Trophoblast cell (in vitro differentiated cells and primary cell): Measurements from ENCODE around the gene WASF3.

Experiments
- DNase-seq, 2 donors: peaks; one replicate each; pipeline ENCODE4 v3.0.0-alpha.2; 2016
- H2AFZ ChIP-seq: 2 replicates; pipeline ENCODE4 v1.6.1; 2013; ENCODE audit warnings: low read length, moderate library complexity, mild to moderate bottlenecking; ENCODE audit not compliant: insufficient read depth, poor library complexity
- H2AK5ac ChIP-seq: 2 replicates; pipeline ENCODE4 v1.6.1; 2013; ENCODE audit warnings: mild to moderate bottlenecking, low read length
- H2BK120ac ChIP-seq: 2 replicates; pipeline ENCODE4 v1.6.1; 2013; ENCODE audit warnings: low read length, mild to moderate bottlenecking, moderate library complexity; ENCODE audit not compliant: insufficient read depth, poor library complexity
- H2BK12ac ChIP-seq: 2 replicates; pipeline ENCODE4 v1.6.1; 2013; ENCODE audit warnings: mild to moderate bottlenecking, low read length, moderate library complexity
- H2BK5ac ChIP-seq: 2 replicates; pipeline ENCODE4 v1.6.1; 2013; ENCODE audit warnings: low read length, low read depth, moderate library complexity, mild to moderate bottlenecking; ENCODE audit not compliant: poor library complexity
- H3K14ac ChIP-seq: 2 replicates; pipeline ENCODE4 v1.6.1; 2013; ENCODE audit warnings: mild to moderate bottlenecking, low read length
- H3K18ac ChIP-seq: 2 replicates; pipeline ENCODE4 v1.6.1; 2013; ENCODE audit warnings: mild to moderate bottlenecking, low read length
- H3K23ac ChIP-seq: 2 replicates; pipeline ENCODE4 v1.6.1; 2013; ENCODE audit warnings: low read length
- H3K27ac ChIP-seq: 2 replicates; pipeline ENCODE4 v1.5.1; 2013; ENCODE audit warnings: low read depth, mild to moderate bottlenecking, inconsistent platforms, low read length, moderate library complexity
- H3K27me3 ChIP-seq: 2 replicates; pipeline ENCODE4 v1.6.1; 2013; ENCODE audit warnings: inconsistent platforms, mild to moderate bottlenecking, low read length, moderate library complexity; ENCODE audit not compliant: insufficient read depth
- H3K36me3 ChIP-seq, 2 experiments: 1 replicate in 1 of 2; 2 replicates in 1 of 2; pipeline ENCODE4 v1.6.1; 2013; ENCODE audit warnings: low read length in 2 of 2, mild to moderate bottlenecking in 2 of 2, moderate library complexity in 1 of 2; ENCODE audit not compliant: insufficient read depth in 2 of 2, control insufficient read depth in 1 of 2
- H3K4ac ChIP-seq: 2 replicates; pipeline ENCODE4 v1.6.1; 2013; ENCODE audit warnings: low read depth, mild to moderate bottlenecking, low read length, moderate library complexity
- H3K4me1 ChIP-seq, 2 experiments: 1 replicate in 1 of 2; 2 replicates in 1 of 2; pipeline ENCODE4 v1.6.1; 2013; ENCODE audit warnings: low read length in 2 of 2, mild to moderate bottlenecking in 2 of 2, moderate library complexity in 1 of 2; ENCODE audit not compliant: insufficient read depth in 2 of 2, control insufficient read depth in 1 of 2
- H3K4me2 ChIP-seq: 2 replicates; pipeline ENCODE4 v1.6.1; 2013; ENCODE audit warnings: inconsistent platforms, mild to moderate bottlenecking, low read length, moderate library complexity
- H3K4me3 ChIP-seq: 2 replicates; pipeline ENCODE4 v1.5.1; 2013; ENCODE audit warnings: mild to moderate bottlenecking, low read depth, low read length, inconsistent platforms
- H3K79me1 ChIP-seq: one replicate; pipeline ENCODE4 v1.6.1; 2013; ENCODE audit warnings: low read length
- H3K79me2 ChIP-seq: 2 replicates; pipeline ENCODE4 v1.6.1; 2013; ENCODE audit warnings: low read length, mild to moderate bottlenecking; ENCODE audit not compliant: control insufficient read depth, insufficient read depth, poor library complexity
- H3K9ac ChIP-seq: 2 replicates; pipeline ENCODE4 v1.6.1; 2013; ENCODE audit warnings: mild to moderate bottlenecking, low read length
- H3K9me3 ChIP-seq: 2 replicates; pipeline ENCODE4 v1.6.1; 2013; ENCODE audit warnings: low read depth, mild to moderate bottlenecking, control low read depth, inconsistent platforms, low read length; ENCODE audit not compliant: insufficient read depth
- H4K12ac ChIP-seq: 2 replicates; pipeline ENCODE4 v1.6.1; 2013; ENCODE audit warnings: low read depth, mild to moderate bottlenecking, low read length, moderate library complexity
- H4K8ac ChIP-seq: 2 replicates; pipeline ENCODE4 v1.6.1; 2013; ENCODE audit warnings: low read depth, mild to moderate bottlenecking, low read length, moderate library complexity
- H4K91ac ChIP-seq: one replicate; pipeline ENCODE4 v1.6.1; 2013; ENCODE audit warnings: low read depth, mild to moderate bottlenecking, low read length, moderate library complexity
- WGBS: extraction: QIAGEN DNeasy Blood & Tissue Kit; methylation state at CpG from one replicate; pipeline ENCODE4 v1.1.7; 2013; ENCODE audit warnings: missing lambda C conversion rate; ENCODE audit not compliant: insufficient read length, insufficient coverage; ENCODE audit errors: extremely low coverage; 5-methylcytosine and 5-hydroxymethylcytosine counted together

The WASF3 gene

GRCh38 chr13:26621731-26622401, 64.4 kb downstream of the WASF3 start:
- Histone ChIP-seq H3K36me3 (no peaks in the 10 kb centered on the region), H2AFZ (no peak overlapping the region), H3K4me1 (peaks cover 0 to 1% of the 10 kb centered on the region in 2 experiments), H3K27ac (no peak overlapping the region), H3K18ac (no peak overlapping the region), H3K4me3 (no peak overlapping the region), H3K9ac (no peak overlapping the region), H3K27me3 (no peaks in the 10 kb centered on the region), H2BK120ac (no peak overlapping the region), H3K79me1 (no peaks in the 10 kb centered on the region), H3K23ac (no peak overlapping the region), H3K79me2 (no peaks in the 10 kb centered on the region), H3K4me2 (no peak overlapping the region), H3K14ac (no peak overlapping the region), H3K4ac (no peak overlapping the region), H4K8ac (no peak overlapping the region), H4K91ac (no peak overlapping the region), H4K12ac (no peak overlapping the region), H3K9me3 (no peaks in the 10 kb centered on the region), H2BK5ac (no peak overlapping the region), H2BK12ac (no peak overlapping the region), H2AK5ac (no peak overlapping the region)
- no CpG with 5 or more reads among the region's 4 CpGs for WGBS
- no peak for DNase-seq

- Histone ChIP-seq H3K4me1 (peaks cover 0 to 1% of the 10 kb centered on the region in 2 experiments), H3K23ac (no peak overlapping the region), H3K4me2 (no peak overlapping the region), H3K18ac (no peak overlapping the region), H3K27ac (no peak overlapping the region), H2AK5ac (no peak overlapping the region), H3K79me2 (no peaks in the 10 kb centered on the region), H2BK120ac (no peak overlapping the region), H3K36me3 (no peaks in the 10 kb centered on the region), H3K9ac (no peak overlapping the region), H2BK12ac (no peak overlapping the region), H2AFZ (no peak overlapping the region), H3K14ac (no peak overlapping the region), H3K9me3 (no peaks in the 10 kb centered on the region), H3K4ac (no peak overlapping the region), H3K79me1 (no peaks in the 10 kb centered on the region), H3K27me3 (no peaks in the 10 kb centered on the region), H4K8ac (no peak overlapping the region), H4K12ac (no peak overlapping the region), H4K91ac (no peak overlapping the region), H3K4me3 (no peak overlapping the region), H2BK5ac (no peak overlapping the region)
- no peak for DNase-seq
- no CpG with 5 or more reads among the region's 3 CpGs for WGBS
Observed at GRCh38 chr13:26623125-26623524, 65.6 kb downstream of the WASF3 start.

DNA sequence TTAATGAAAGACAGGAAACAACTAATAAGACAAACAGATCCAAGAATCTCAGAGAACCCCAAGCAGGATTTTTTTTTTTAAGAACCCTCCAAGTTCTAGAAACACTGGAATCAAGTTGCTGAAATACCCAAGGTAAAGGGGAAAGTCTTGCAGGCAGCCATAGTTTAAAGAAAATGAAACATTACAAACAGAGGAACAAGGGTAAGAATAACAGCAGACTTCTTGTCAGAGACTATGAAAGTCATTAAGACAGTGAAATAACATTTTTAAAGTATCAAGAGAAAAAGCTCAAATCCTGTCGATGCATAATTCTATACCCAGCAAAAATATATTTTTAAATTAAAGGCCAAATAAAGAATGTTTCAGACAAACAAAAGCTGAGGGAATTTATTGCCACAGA, 67.1 kb downstream of the WASF3 start:
- Histone ChIP-seq H2AK5ac (no peak overlapping the region), H3K23ac (no peak overlapping the region), H4K91ac (no peak overlapping the region), H4K8ac (no peak overlapping the region), H3K18ac (no peak overlapping the region), H3K79me1 (no peaks in the 10 kb centered on the region), H3K27ac (no peak overlapping the region), H2BK5ac (no peak overlapping the region), H3K4me1 (peaks cover 0 to 1% of the 10 kb centered on the region in 2 experiments), H2BK12ac (no peak overlapping the region), H3K27me3 (no peaks in the 10 kb centered on the region), H2BK120ac (no peak overlapping the region), H3K79me2 (no peaks in the 10 kb centered on the region), H3K4me2 (no peak overlapping the region), H3K14ac (no peak overlapping the region), H2AFZ (no peak overlapping the region), H3K4ac (no peak overlapping the region), H3K4me3 (no peak overlapping the region), H3K9ac (no peak overlapping the region), H3K9me3 (no peaks in the 10 kb centered on the region), H4K12ac (no peak overlapping the region), H3K36me3 (no peaks in the 10 kb centered on the region)
- DNase-seq: no peak
- no CpG with 5 or more reads among the region's 1 CpG for WGBS

GRCh38 chr13:26626271-26626670, 68.8 kb downstream of the WASF3 start:
- Histone ChIP-seq H3K79me1 (no peaks in the 10 kb centered on the region), H2BK120ac (no peak overlapping the region), H3K36me3 (no peaks in the 10 kb centered on the region), H3K14ac (no peak overlapping the region), H4K12ac (no peak overlapping the region), H3K4me2 (no peak overlapping the region), H4K8ac (no peak overlapping the region), H3K9ac (peak overlapping the region; percentile 33), H3K9me3 (no peaks in the 10 kb centered on the region), H3K23ac (no peak overlapping the region), H3K27me3 (no peaks in the 10 kb centered on the region), H2AFZ (no peak overlapping the region), H3K4me1 (peaks cover 0 to 1% of the 10 kb centered on the region in 2 experiments), H3K4ac (no peak overlapping the region), H2BK12ac (no peak overlapping the region), H3K18ac (no peak overlapping the region), H3K79me2 (no peaks in the 10 kb centered on the region), H3K27ac (no peak overlapping the region), H2BK5ac (no peak overlapping the region), H4K91ac (no peak overlapping the region), H2AK5ac (no peak overlapping the region), H3K4me3 (no peak overlapping the region)
- no peak for DNase-seq
- no CpG with 5 or more reads among the region's 2 CpGs for WGBS
